ENCODE results near the gene RPS4Y1. TPM values are rescaled to one million over a fixed set of nuclear protein-coding genes. Genes with fewer than 3 reads are reported as not detected.
A peak's percentile ranks its signal among the peaks of the same experiment; 100 is the strongest.
"Not testable (repeated sequence)": the region's sequence is repeated elsewhere in the genome, so short reads cannot be mapped to it uniquely, and the experiment has no call there.

Gene RPS4Y1
- total RNA-seq, result 100 to 1,000 TPM; 270 to 275 TPM

DNA sequence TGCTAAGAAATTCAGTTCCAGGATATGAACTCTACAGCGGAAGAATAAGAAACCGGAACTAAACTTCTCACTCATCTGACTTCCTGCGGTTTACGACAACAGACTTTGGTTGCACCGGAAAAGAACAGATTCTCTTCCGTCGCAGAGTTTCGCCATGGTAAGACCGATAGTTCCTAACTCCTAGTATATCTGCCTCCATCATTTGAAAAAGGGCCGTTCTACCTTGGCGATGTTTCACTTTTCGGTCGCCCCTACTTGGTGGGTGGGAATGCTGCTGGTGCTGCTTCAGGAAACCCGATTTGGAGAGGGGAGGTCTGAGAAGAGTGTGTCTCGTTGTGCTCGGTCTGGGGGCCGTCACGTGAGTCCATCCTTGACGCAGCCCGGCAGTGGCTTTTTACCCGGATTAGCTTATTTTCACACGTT, at the start of gene RPS4Y1:
Gene RPS4Y1, plus strand, starts transcription at position 132 of the 423 bp plus-strand sequence. Its CDS starts 23 bp downstream, at position 155.
- peak; percentile 70 for DNase-seq
- Mint-ChIP-seq H3K9me3 (ENCODE audit: insufficient read depth) (no peaks in the 10 kb centered on the region), H3K36me3 (ENCODE audit: low read depth) (peaks cover 47% of the 10 kb centered on the region), H3K27ac (peak within 1 kb of the TSS; percentile 97), H3K4me1 (ENCODE audit: low read depth) (peaks cover 54% of the 10 kb centered on the region), H3K27me3 (ENCODE audit: low read depth) (no peaks in the 10 kb centered on the region), H3K4me3 (peak within 1 kb of the TSS; percentile 96)
- ChIA-PET POLR2A (interaction anchor here (1.2 kb wide), 1 partner anchor 96 kb away, joined by 4 read pairs; no protein-coding TSS in a partner anchor), CTCF (no interaction called here)
- ATAC-seq, result peak; percentile 94

DNA sequence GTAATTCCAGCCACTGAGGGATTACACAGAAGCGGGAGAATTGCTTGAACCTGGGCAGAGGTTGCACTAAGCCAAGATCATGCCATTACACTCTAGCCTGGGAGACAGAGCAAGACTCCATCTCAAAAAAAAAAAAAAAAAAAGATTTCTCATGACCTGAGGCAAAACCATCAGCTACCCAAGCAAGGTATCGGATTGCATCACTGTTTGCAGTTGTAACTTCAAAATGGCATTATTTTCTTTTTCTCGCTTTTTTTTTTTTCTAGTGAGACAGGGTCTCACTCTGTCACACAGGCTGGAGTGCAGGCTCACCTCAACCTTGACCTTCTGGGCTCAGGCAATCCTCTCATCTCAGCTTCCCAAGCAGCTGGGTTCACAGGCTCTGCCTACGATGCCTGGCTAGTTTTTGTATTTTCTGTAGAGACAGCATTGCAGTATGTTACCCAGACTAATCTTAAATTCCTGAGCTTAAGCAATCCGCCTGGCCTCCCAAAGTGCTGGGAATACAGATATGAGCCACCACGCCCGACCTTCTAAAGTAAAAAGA, 44.4 kb upstream of the RPS4Y1 start:
- Mint-ChIP-seq H3K27me3 (ENCODE audit: low read depth) (peaks cover 6% of the 10 kb centered on the region), H3K4me1 (ENCODE audit: low read depth) (no peaks in the 10 kb centered on the region), H3K9me3 (ENCODE audit: insufficient read depth) (no peaks in the 10 kb centered on the region), H3K27ac (no peak overlapping the region), H3K4me3 (no peak overlapping the region), H3K36me3 (ENCODE audit: low read depth) (no peaks in the 10 kb centered on the region)
- POLR2A ChIA-PET, result no interaction called here
- ATAC-seq (no peak), DNase-seq (no peak)
- CTCF ChIA-PET, result no interaction called here

DNA sequence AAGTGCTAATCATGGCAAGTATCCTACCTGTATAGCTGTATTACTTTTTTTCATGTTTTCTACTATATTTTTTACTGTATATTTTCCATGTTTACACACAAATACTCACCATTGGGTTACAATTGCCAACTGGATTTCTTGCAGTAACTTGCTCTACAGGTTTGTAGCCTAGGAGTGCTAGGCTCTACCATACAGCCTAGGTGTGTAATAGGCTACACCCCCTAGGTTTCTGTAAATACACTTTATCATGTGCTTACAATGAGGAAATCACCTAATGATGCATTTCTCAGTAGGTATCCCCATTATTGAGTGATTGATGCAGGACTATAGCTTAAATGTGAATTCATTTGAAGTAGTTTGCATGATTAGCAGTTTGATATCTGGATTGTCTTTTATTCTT, 43.4 kb upstream of the RPS4Y1 start:
- ChIA-PET POLR2A (no interaction called here), CTCF (no interaction called here)
- Mint-ChIP-seq H3K9me3 (ENCODE audit: insufficient read depth) (no peaks in the 10 kb centered on the region), H3K4me3 (no peak overlapping the region), H3K27me3 (ENCODE audit: low read depth) (peaks cover 10% of the 10 kb centered on the region), H3K4me1 (ENCODE audit: low read depth) (peaks cover 4% of the 10 kb centered on the region), H3K27ac (no peak overlapping the region), H3K36me3 (ENCODE audit: low read depth) (no peaks in the 10 kb centered on the region)
- ATAC-seq, result no peak
- DNase-seq, result no peak

DNA sequence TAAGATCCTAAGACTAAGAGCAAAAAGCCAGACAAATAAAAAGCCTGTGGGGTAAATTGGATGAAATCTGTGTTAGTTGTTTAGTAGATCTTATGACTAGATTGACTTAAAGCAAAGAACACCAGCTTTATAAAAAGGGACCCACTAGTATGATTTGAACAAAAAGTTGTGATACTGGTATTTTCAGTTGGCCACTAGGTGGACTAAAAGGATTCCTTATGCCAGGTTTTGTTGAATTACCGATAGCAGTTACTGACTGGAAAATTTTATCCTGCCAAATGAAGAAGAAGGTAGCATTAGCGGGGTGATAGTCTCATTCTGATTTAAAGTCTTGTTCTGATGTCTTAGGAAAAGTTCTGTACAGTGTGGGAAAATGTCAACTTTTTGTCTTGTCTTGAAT, 41.2 kb upstream of the RPS4Y1 start:
- Mint-ChIP-seq H3K4me1 (ENCODE audit: low read depth) (peaks cover 4% of the 10 kb centered on the region), H3K27ac (no peak overlapping the region), H3K9me3 (ENCODE audit: insufficient read depth) (no peaks in the 10 kb centered on the region), H3K36me3 (ENCODE audit: low read depth) (no peaks in the 10 kb centered on the region), H3K27me3 (ENCODE audit: low read depth) (peaks cover 19% of the 10 kb centered on the region), H3K4me3 (no peak overlapping the region)
- DNase-seq (no peak), ATAC-seq (no peak)
- POLR2A ChIA-PET, result no interaction called here
- CTCF ChIA-PET, result no interaction called here

DNA sequence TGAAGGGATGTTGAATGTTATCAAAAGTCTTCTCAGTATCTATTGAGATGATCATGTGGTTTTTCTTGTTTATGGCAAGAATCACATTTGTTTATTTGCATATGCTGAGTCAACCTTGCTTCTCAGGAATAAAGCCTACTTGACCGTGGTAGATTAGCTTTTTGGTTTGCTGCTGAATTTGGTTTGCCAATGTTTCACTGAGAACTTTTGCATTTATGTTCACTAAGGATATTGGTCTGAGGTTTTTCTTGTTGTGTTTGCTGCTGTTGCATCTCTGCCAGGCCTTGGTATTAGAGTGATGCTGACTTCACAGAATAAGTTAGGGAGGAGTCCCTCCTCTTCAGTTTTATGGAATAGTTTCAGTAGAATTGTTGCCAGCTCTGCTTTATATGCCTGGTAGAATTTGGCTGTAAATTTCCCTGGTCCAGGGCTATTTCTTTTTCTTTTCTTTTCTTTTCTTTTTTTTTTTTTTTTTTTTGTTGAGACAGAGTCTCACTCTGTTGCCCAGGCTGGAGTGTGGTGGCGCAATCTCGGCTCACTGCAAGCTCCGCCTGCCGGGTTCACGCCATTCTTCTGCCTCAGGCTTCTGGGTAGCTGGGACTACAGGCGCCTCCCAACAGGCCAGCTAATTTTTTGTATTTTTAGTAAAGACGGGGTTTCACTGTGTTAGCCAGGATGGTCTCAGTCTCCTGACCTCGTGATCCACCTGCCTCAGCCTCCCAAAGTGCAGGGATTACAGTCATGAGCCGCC, 24.1 kb upstream of the RPS4Y1 start:
- H3K4me1 Mint-ChIP-seq (ENCODE audit: low read depth); H3K27me3 Mint-ChIP-seq (ENCODE audit: low read depth); H3K9me3 Mint-ChIP-seq (ENCODE audit: insufficient read depth); H3K27ac Mint-ChIP-seq; ATAC-seq; H3K36me3 Mint-ChIP-seq (ENCODE audit: low read depth); DNase-seq; CTCF ChIA-PET; H3K4me3 Mint-ChIP-seq; POLR2A ChIA-PET: not testable (repeated sequence)

- H3K27ac Mint-ChIP-seq, result no peak overlapping the region
- CTCF ChIA-PET, result no interaction called here
- no peaks in the 10 kb centered on the region for H3K36me3 Mint-ChIP-seq (ENCODE audit: low read depth)
- no peaks in the 10 kb centered on the region for H3K4me1 Mint-ChIP-seq (ENCODE audit: low read depth)
- ATAC-seq (no peak), DNase-seq (no peak)
- peaks cover 3% of the 10 kb centered on the region for H3K27me3 Mint-ChIP-seq (ENCODE audit: low read depth)
- H3K9me3 Mint-ChIP-seq (ENCODE audit: insufficient read depth), result no peaks in the 10 kb centered on the region
- no peak overlapping the region for H3K4me3 Mint-ChIP-seq
- POLR2A ChIA-PET, result no interaction called here
These were observed 16.9 kb upstream of the RPS4Y1 start for GRCh38 chrY:2824471-2824870.

GRCh38 chrY:2828497-2828896, 12.9 kb upstream of the RPS4Y1 start:
- Mint-ChIP-seq H3K27ac (no peak overlapping the region), H3K4me1 (ENCODE audit: low read depth) (no peaks in the 10 kb centered on the region), H3K9me3 (ENCODE audit: insufficient read depth) (no peaks in the 10 kb centered on the region), H3K27me3 (ENCODE audit: low read depth) (peaks cover 13% of the 10 kb centered on the region), H3K4me3 (no peak overlapping the region), H3K36me3 (ENCODE audit: low read depth) (no peaks in the 10 kb centered on the region)
- POLR2A ChIA-PET, result no interaction called here
- DNase-seq, result no peak
- no peak for ATAC-seq
- CTCF ChIA-PET, result no interaction called here

- Mint-ChIP-seq H3K36me3 (ENCODE audit: low read depth) (no peaks in the 10 kb centered on the region), H3K9me3 (ENCODE audit: insufficient read depth) (no peaks in the 10 kb centered on the region), H3K27me3 (ENCODE audit: low read depth) (peaks cover 14% of the 10 kb centered on the region), H3K4me3 (no peak overlapping the region), H3K27ac (no peak overlapping the region), H3K4me1 (ENCODE audit: low read depth) (peaks cover 10% of the 10 kb centered on the region)
- no peak for DNase-seq
- CTCF ChIA-PET, result interaction anchor here (1.5 kb wide), 1 partner anchor 42 kb away, joined by 3 read pairs; no protein-coding TSS in a partner anchor
- POLR2A ChIA-PET, result no interaction called here
- no peak for ATAC-seq
These were observed 6.2 kb upstream of the RPS4Y1 start for GRCh38 chrY:2835230-2835629.

DNA sequence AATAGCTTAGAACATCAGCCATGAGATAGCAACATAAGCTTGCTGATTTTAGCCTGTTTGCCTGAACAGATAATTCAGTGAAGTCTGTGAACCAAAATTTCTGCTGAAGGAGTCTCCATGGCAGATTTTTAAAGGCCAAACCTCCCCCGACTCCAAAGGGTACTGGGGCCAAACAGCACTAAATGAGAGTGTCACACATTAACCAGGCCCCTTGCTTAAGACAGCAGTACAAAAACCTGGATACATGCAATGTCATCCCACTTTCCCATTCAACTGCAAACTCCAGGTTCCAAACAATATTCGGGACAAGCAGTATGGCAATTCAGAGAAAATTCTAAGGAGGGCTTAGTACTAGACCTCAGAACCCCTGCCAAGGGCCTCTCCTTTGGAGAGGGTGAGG, 4.3 kb upstream of the RPS4Y1 start:
- POLR2A ChIA-PET, result no interaction called here
- H3K4me3 Mint-ChIP-seq, result no peak overlapping the region
- H3K27me3 Mint-ChIP-seq (ENCODE audit: low read depth), result peaks cover 4% of the 10 kb centered on the region

GRCh38 chrY:2837932-2838331, 3.5 kb upstream of the RPS4Y1 start:
- H3K4me1 Mint-ChIP-seq (ENCODE audit: low read depth), result peaks cover 21% of the 10 kb centered on the region
- peaks cover 11% of the 10 kb centered on the region for H3K36me3 Mint-ChIP-seq (ENCODE audit: low read depth)
- H3K9me3 Mint-ChIP-seq (ENCODE audit: insufficient read depth), result no peaks in the 10 kb centered on the region
- ATAC-seq, result no peak
- ChIA-PET CTCF (no interaction called here), POLR2A (no interaction called here)
- H3K4me3 Mint-ChIP-seq, result no peak overlapping the region
- no peak overlapping the region for H3K27ac Mint-ChIP-seq
- peaks cover 4% of the 10 kb centered on the region for H3K27me3 Mint-ChIP-seq (ENCODE audit: low read depth)
- DNase-seq, result no peak

More for the DNA sequence above, 4.3 kb upstream of the RPS4Y1 start:
- DNase-seq, result no peak
- H3K27ac Mint-ChIP-seq, result no peak overlapping the region
- ATAC-seq, result no peak
- H3K9me3 Mint-ChIP-seq (ENCODE audit: insufficient read depth), result no peaks in the 10 kb centered on the region
- H3K36me3 Mint-ChIP-seq (ENCODE audit: low read depth), result peaks cover 7% of the 10 kb centered on the region
- CTCF ChIA-PET, result no interaction called here
- peaks cover 13% of the 10 kb centered on the region for H3K4me1 Mint-ChIP-seq (ENCODE audit: low read depth)

DNA sequence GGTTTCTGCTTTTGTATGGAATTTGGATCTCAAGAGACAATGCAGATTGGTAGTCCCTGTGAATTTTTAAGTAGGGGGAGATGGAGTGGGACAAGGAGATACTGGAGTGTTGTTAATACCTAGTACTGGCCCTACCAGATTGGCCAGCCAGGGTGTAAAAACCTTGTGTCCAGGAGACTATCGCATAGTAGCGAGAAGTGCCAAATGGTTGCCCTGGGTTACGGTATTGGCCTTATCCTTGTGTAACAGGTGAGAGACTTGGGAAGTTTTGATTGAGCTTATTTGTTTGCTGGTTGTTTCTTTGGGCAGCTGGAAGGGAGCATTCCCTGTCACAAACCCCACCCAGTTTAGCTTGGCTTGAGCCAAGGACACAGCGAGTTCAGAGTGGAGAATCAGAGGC, 5.4 kb downstream of the RPS4Y1 start:
- Mint-ChIP-seq H3K27ac (no peak overlapping the region), H3K4me1 (ENCODE audit: low read depth) (peaks cover 86% of the 10 kb centered on the region), H3K36me3 (ENCODE audit: low read depth) (peaks cover 87% of the 10 kb centered on the region), H3K9me3 (ENCODE audit: insufficient read depth) (no peaks in the 10 kb centered on the region), H3K27me3 (ENCODE audit: low read depth) (no peaks in the 10 kb centered on the region), H3K4me3 (no peak overlapping the region)
- ATAC-seq (no peak), DNase-seq (no peak)
- ChIA-PET CTCF (no interaction called here), POLR2A (no interaction called here)

DNA sequence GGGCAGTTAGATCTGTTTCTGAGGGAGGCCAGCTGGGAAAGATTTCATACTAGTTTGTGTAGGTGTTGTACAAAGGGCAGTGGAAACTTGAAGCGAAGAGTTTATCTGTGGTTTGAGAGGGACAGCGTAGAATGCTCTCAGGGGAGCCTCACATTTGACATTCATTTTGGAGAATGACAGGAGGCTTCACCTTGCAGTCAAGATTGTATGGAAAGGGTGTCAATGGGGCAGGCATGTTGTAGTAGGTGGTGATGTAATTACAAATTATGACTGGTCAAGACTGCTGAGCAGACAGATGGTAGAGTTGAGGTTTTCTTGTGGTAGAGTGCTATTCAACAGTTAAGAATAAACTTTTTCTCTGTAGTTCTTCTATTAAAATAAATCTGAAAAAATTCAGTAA, 7.0 kb downstream of the RPS4Y1 start:
- ChIA-PET POLR2A (no interaction called here), CTCF (no interaction called here)
- Mint-ChIP-seq H3K36me3 (ENCODE audit: low read depth) (peaks cover 88% of the 10 kb centered on the region), H3K4me1 (ENCODE audit: low read depth) (peaks cover 83% of the 10 kb centered on the region), H3K9me3 (ENCODE audit: insufficient read depth) (no peaks in the 10 kb centered on the region), H3K27me3 (ENCODE audit: low read depth) (no peaks in the 10 kb centered on the region), H3K4me3 (peak overlapping the region; percentile 3), H3K27ac (peak overlapping the region; percentile 36)
- ATAC-seq (no peak), DNase-seq (no peak)

Measured in activated CD8-positive, alpha-beta T cell treated with anti-CD3 and anti-CD28 coated beads, Interleukin-2, amount 10 ng/mL, durations not matched to agents 7 days and 5 days (primary cell).